CD14-positive monocyte (primary cell): ENCODE measurements around the gene LRRC28. TPM values are rescaled to one million over a fixed set of nuclear protein-coding genes. Genes with fewer than 3 reads are reported as not detected.

Source experiments
- DNase-seq, 3 donors: peaks; one replicate each; pipeline ENCODE4 v3.0.0-alpha.2; 2011 to 2022
- H2AFZ ChIP-seq: 2 replicates; pipeline ENCODE4 v1.6.0; 2012; ENCODE audit warnings: mild to moderate bottlenecking, low read depth, low read length, inconsistent platforms; ENCODE audit not compliant: insufficient read depth, poor library complexity, severe bottlenecking
- H3K27ac ChIP-seq, 2 donors: 1 replicate in 1 of 2; 2 replicates in 1 of 2; pipeline ENCODE4 v1.5.1; 2012 to 2013; ENCODE audit warnings: low read length in 2 of 2, control low read depth in 1 of 2, inconsistent platforms in 1 of 2, low read depth in 1 of 2, mild to moderate bottlenecking in 1 of 2
- H3K27me3 ChIP-seq, 2 donors: one replicate each; pipeline versions ENCODE4 v1.6.0 to v1.6.1; 2011 to 2013; ENCODE audit warnings: low read length in 2 of 2; ENCODE audit not compliant: control insufficient read depth in 2 of 2, insufficient read depth in 2 of 2
- H3K36me3 ChIP-seq, 2 donors: replicated peaks in 1 of 2; 1 replicate in 1 of 2; 2 replicates in 1 of 2; pipeline versions ENCODE4 v1.5.1 to v1.6.1; 2012 to 2013; ENCODE audit warnings: low read length in 2 of 2, control low read depth in 1 of 2, inconsistent platforms in 1 of 2, mild to moderate bottlenecking in 1 of 2; ENCODE audit not compliant: insufficient read depth in 2 of 2, control insufficient read depth in 1 of 2
- H3K4me1 ChIP-seq, 2 donors: 1 replicate in 1 of 2; 2 replicates in 1 of 2; pipeline versions ENCODE4 v1.5.1 to v1.6.1; 2012 to 2013; ENCODE audit warnings: low read length in 2 of 2, control low read depth in 1 of 2, inconsistent platforms in 1 of 2, mild to moderate bottlenecking in 1 of 2, moderate library complexity in 1 of 2; ENCODE audit not compliant: insufficient read depth in 2 of 2, control insufficient read depth in 1 of 2
- H3K4me2 ChIP-seq: replicated peaks from 2 replicates; pipeline ENCODE3; 2012; ENCODE audit warnings: low read length, moderate library complexity, mild to moderate bottlenecking; ENCODE audit not compliant: poor library complexity, severe bottlenecking; ENCODE audit errors: extremely low read depth
- H3K4me3 ChIP-seq, 3 experiments: fragments of 200-600 bp in 1 of 3; sonication (generic) in 1 of 3; replicated peaks in 1 of 3; 1 replicate in 2 of 3; 2 replicates in 1 of 3; pipeline ENCODE4 v1.5.1; 2011 to 2013; ENCODE audit warnings: low read length in 3 of 3, mild to moderate bottlenecking in 3 of 3, control low read depth in 2 of 3, low read depth in 2 of 3, inconsistent platforms in 1 of 3, moderate library complexity in 1 of 3
- H3K79me2 ChIP-seq: 2 replicates; pipeline ENCODE4 v1.6.0; 2012; ENCODE audit warnings: mild to moderate bottlenecking, control low read depth, inconsistent platforms, low read length, moderate library complexity; ENCODE audit not compliant: insufficient read depth
- H3K9ac ChIP-seq: 2 replicates; pipeline ENCODE4 v1.6.0; 2017; ENCODE audit warnings: low read length, mild to moderate bottlenecking; ENCODE audit not compliant: insufficient read depth, poor library complexity, severe bottlenecking
- H3K9me3 ChIP-seq, 2 donors: replicated peaks in 1 of 2; 1 replicate in 1 of 2; 2 replicates in 1 of 2; pipeline versions ENCODE4 v1.5.1 to v1.6.1; 2012 to 2013; ENCODE audit warnings: low read length in 2 of 2, control low read depth in 1 of 2; ENCODE audit not compliant: control insufficient read depth in 1 of 2, insufficient read depth in 1 of 2
- H4K20me1 ChIP-seq: 2 replicates; pipeline ENCODE4 v1.6.0; 2012; ENCODE audit warnings: mild to moderate bottlenecking, low read length, control low read depth, moderate library complexity; ENCODE audit not compliant: insufficient read depth
- H3K27ac Mint-ChIP-seq, 7 donors: one replicate each; pipeline ENCODE4 v1.8.0; 2020; ENCODE audit warnings: mild to moderate bottlenecking in 7 of 7, mixed read lengths in 7 of 7, moderate library complexity in 6 of 7, inconsistent platforms in 2 of 7
- H3K27me3 Mint-ChIP-seq, 3 donors: one replicate each; pipeline ENCODE4 v1.8.0; 2021 to 2022; ENCODE audit warnings: low read depth in 3 of 3, mild to moderate bottlenecking in 3 of 3, mixed read lengths in 3 of 3, moderate library complexity in 3 of 3, inconsistent platforms in 1 of 3
- H3K36me3 Mint-ChIP-seq, 2 donors: one replicate each; pipeline ENCODE4 v1.8.0; 2020; ENCODE audit warnings: mixed read lengths in 2 of 2, inconsistent platforms in 1 of 2, mild to moderate bottlenecking in 1 of 2
- H3K4me1 Mint-ChIP-seq: one replicate; pipeline ENCODE4 v1.8.0; 2020; ENCODE audit warnings: mild to moderate bottlenecking, mixed read lengths
- H3K4me3 Mint-ChIP-seq, 2 donors: one replicate each; pipeline ENCODE4 v1.8.0; 2020; ENCODE audit warnings: mild to moderate bottlenecking in 2 of 2, mixed read lengths in 2 of 2, moderate library complexity in 1 of 2
- H3K9me3 Mint-ChIP-seq, 7 donors: one replicate each; pipeline ENCODE4 v1.8.0; 2020 to 2022; ENCODE audit warnings: mixed read lengths in 7 of 7, mild to moderate bottlenecking in 6 of 7, moderate library complexity in 6 of 7, inconsistent platforms in 2 of 7
- WGBS: methylation state at CpG from one replicate; pipeline ENCODE4 v1.1.5; 2013; ENCODE audit warnings: missing lambda C conversion rate; ENCODE audit not compliant: insufficient coverage; 5-methylcytosine and 5-hydroxymethylcytosine counted together
- intact Hi-C, 2 donors: fragments of 100-400 bp; cut with micrococcal nuclease; formaldehyde crosslinking; loops; one replicate each; pipeline versions ENCODE4 v1.15.0 to v1.15.1; 2023
- polyA plus RNA-seq, 3 donors: library from polyadenylated mRNA; depleted of rRNA in 1 of 3; unstranded in 2 of 3; stranded (reverse) in 1 of 3; fragments of 300-500 nt in 2 of 3; fragments of >200 nt in 1 of 3; fragmentation: Illumina TruSeq in 2 of 3; gene quantifications; 1 replicate in 2 of 3; 2 replicates in 1 of 3; pipeline ENCODE4 v1.2.3, GENCODE V29; 2012 to 2021
- TF ChIP-seq, protein P1 (sequence below): fragments of 200-600 bp; IDR thresholded peaks from one replicate; pipeline ENCODE4 v1.8.0; 2022; ENCODE audit warnings: antibody characterized with exemption, mild to moderate bottlenecking

LRRC28 gene
- polyA plus RNA-seq, 3 donors: 18.6 to 25.3 (median 19.8) TPM

DNA sequence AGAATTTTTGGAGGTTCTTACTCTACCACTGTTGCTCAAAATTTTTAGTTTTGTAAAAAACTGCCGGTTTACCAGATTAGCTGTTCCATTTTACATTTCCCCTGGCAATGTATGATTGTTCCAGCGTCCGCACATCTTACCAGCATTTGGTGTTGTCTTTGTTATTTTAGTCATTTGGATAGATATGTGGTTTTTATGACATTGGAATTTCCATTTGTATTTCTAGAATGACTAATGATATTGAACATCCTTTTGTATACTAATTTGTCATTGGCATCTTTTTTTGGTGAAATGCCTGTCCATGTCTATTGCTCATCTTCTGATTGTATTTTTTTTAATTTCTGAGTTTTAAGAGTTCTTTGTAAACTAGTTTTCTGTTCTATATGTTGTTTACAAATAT, 28.5 kb downstream of the LRRC28 start:
- Histone ChIP-seq H3K36me3 (no peaks in the 10 kb centered on the region), H3K4me1 (no peaks in the 10 kb centered on the region), H4K20me1 (no peaks in the 10 kb centered on the region), H3K9ac (no peak overlapping the region), H3K27me3 (no peaks in the 10 kb centered on the region), H3K4me3 (no peak overlapping the region), H3K79me2 (no peaks in the 10 kb centered on the region), H2AFZ (no peak overlapping the region), H3K27ac (no peak overlapping the region), H3K4me2 (no peak overlapping the region), H3K9me3 (no peaks in the 10 kb centered on the region)
- TF ChIP-seq, protein P1, sequence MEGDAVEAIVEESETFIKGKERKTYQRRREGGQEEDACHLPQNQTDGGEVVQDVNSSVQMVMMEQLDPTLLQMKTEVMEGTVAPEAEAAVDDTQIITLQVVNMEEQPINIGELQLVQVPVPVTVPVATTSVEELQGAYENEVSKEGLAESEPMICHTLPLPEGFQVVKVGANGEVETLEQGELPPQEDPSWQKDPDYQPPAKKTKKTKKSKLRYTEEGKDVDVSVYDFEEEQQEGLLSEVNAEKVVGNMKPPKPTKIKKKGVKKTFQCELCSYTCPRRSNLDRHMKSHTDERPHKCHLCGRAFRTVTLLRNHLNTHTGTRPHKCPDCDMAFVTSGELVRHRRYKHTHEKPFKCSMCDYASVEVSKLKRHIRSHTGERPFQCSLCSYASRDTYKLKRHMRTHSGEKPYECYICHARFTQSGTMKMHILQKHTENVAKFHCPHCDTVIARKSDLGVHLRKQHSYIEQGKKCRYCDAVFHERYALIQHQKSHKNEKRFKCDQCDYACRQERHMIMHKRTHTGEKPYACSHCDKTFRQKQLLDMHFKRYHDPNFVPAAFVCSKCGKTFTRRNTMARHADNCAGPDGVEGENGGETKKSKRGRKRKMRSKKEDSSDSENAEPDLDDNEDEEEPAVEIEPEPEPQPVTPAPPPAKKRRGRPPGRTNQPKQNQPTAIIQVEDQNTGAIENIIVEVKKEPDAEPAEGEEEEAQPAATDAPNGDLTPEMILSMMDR: no peak
- Mint-ChIP-seq H3K27ac (no peak overlapping the region), H3K4me1 (peaks cover 8% of the 10 kb centered on the region), H3K9me3 (no peaks in the 10 kb centered on the region), H3K27me3 (peaks cover 0 to 2% (median 2%) of the 10 kb centered on the region in 3 donors), H3K4me3 (no peak overlapping the region), H3K36me3 (peaks cover 11 to 13% of the 10 kb centered on the region in 2 donors)
- no CpG with 5 or more reads among the region's 3 CpGs for WGBS
- intact Hi-C loops: loop anchor here (5.0 to 10.0 kb wide), 3 partner anchors 425 to 477 kb away; no protein-coding TSS in a partner anchor
- no peak for DNase-seq

DNA sequence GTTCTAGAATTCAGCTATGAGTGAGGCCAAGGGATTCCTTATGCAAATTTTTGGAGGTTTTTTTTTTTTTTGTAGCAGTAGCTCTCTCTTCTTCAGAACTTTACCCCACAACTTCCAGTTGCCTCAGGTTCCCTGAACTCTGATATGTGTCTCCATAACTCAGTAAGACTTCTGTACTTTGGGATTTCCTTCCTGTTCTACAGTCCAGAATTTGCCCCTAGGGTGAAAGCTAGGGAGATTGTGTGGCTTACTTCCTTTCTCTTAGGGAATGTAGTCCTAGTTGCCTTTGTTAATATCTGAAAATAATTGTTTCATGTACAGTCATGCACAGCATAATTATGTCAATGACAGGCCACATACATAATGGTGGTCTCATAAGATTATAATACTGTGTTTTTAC, 30.8 kb downstream of the LRRC28 start:
- no peak overlapping the region for H2AFZ ChIP-seq
- no peak overlapping the region for H3K27ac Mint-ChIP-seq
- H4K20me1 ChIP-seq: no peaks in the 10 kb centered on the region
- no peak overlapping the region for H3K9ac ChIP-seq
- no peaks in the 10 kb centered on the region for H3K9me3 Mint-ChIP-seq
- DNase-seq: no peak
- no peak overlapping the region for H3K4me3 Mint-ChIP-seq
- H3K4me1 ChIP-seq: no peaks in the 10 kb centered on the region
- no peaks in the 10 kb centered on the region for H3K79me2 ChIP-seq
- H3K4me3 ChIP-seq: no peak overlapping the region
- no peak overlapping the region for H3K4me2 ChIP-seq
- H3K27ac ChIP-seq: no peak overlapping the region
- H3K36me3 Mint-ChIP-seq: peaks cover 11 to 15% of the 10 kb centered on the region in 2 donors
- H3K4me1 Mint-ChIP-seq: peaks cover 7% of the 10 kb centered on the region
- intact Hi-C loops: loop anchor here (5.0 kb wide), 2 partner anchors 425 to 475 kb away; no protein-coding TSS in a partner anchor
- TF ChIP-seq, protein P1: no peak
- H3K9me3 ChIP-seq: no peaks in the 10 kb centered on the region
- H3K27me3 ChIP-seq: no peaks in the 10 kb centered on the region
- no peaks in the 10 kb centered on the region for H3K36me3 ChIP-seq
- H3K27me3 Mint-ChIP-seq: peaks cover 0 to 2% (median 0%) of the 10 kb centered on the region in 3 donors
